ENCODE results near the gene KLK6. TPM values are rescaled to one million over a fixed set of nuclear protein-coding genes. Genes with fewer than 3 reads are reported as not detected.
"Not testable (repeated sequence)": the region's sequence is repeated elsewhere in the genome, so short reads cannot be mapped to it uniquely, and the experiment has no call there.

The KLK6 gene
- total RNA-seq, 1 experiment from 2014 or later: 0.74 TPM

DNA sequence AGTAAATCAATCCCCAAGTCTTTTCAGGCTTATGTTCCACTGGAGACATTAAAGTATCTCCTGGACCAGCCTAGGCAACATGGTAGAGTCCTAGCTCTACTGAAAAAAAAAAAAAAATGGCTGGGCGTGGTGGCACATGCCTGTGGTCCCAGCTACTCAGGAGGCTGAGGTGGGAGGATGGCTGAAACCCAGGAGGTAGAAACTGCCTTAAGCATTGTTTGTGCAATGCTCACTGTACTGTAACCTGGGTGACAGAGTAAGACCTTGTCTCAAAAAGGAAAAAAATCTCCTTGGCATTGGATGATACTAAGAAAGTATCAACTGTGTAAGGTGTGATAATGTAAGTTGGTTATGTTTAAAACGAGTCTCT, 23.3 kb upstream of the KLK6 start:
- DNase-seq (ENCODE audit: low read depth): no peak

- not testable (repeated sequence) for DNase-seq (ENCODE audit: low read depth)
These were observed 15.0 kb upstream of the KLK6 start for GRCh38 chr19:50984416-50984815.

DNA sequence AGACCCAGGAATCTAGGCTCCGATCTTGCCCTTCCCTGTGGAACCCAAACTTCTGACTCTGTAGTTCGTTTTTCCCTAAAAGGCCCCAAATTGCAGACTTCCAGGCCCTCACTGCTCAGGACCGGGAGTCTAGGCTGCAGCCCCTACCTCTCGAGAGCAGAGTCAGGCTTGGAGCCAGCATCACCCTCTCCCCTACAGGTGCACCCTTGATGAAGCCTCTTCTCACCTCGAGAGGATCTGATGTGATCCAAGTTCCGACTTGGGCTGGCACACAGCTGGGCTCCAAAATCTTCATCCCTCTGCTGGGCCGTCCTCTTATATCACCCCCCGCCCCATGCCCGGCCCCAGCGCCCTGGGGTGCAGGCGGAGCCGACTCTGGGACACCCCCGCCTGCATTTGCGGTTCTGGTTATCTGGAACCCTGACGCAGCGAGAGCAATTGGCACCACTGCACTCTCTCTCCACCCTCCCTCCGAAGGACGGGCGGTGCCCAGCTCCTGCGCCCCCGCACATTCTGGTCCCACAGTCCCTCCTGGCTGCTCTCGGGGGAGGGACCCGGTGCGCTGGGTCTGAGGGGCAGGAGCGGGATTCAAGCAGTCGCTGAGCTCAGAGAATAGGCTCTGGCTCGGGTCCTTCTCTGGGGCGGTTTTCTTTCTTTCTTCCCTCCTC, 14.4 kb upstream of the KLK6 start, which contains the start of gene KLK7:
Gene KLK7 (minus strand): TSS at position 293 of the 668 bp plus-strand sequence. CDS start 1,518 bp downstream, outside the sequence.
- no peak for DNase-seq (ENCODE audit: low read depth)

- no peak for DNase-seq (ENCODE audit: low read depth)
These were observed 12.8 kb upstream of the KLK6 start for GRCh38 chr19:50982186-50982585.

DNA sequence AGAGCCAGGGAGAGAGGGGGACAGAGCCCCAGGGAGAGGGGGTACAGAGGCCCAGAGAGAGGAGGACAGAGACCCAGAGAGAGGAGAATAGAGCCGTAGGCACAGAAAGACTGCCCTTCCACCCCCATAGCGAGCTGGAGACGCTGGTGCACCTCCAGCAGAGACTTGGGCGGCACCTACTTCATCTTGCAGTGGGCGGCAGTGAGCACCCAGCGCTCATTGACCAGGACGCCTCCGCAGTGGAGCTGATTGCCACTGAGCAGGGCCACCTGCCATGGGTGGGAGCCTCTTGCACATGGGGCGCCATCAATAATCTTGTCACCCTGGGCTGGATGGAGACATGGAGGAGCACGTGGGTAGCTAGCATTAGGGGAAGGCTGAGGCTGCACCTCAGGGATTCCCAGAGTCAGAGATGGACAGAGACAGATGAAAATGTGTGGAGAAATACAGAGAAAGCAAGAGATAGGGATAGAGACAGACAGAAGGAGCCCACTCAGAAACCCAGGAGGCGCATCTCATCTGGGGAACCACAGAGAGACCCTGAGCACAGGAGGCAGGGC, 12.3 kb upstream of the KLK6 start:
- DNase-seq (ENCODE audit: low read depth): no peak

- no peak for DNase-seq (ENCODE audit: low read depth)
These were observed 10.8 kb upstream of the KLK6 start for GRCh38 chr19:50980208-50980607.

- DNase-seq (ENCODE audit: low read depth): no peak
These were observed 10.4 kb upstream of the KLK6 start for GRCh38 chr19:50979758-50980157.

DNA sequence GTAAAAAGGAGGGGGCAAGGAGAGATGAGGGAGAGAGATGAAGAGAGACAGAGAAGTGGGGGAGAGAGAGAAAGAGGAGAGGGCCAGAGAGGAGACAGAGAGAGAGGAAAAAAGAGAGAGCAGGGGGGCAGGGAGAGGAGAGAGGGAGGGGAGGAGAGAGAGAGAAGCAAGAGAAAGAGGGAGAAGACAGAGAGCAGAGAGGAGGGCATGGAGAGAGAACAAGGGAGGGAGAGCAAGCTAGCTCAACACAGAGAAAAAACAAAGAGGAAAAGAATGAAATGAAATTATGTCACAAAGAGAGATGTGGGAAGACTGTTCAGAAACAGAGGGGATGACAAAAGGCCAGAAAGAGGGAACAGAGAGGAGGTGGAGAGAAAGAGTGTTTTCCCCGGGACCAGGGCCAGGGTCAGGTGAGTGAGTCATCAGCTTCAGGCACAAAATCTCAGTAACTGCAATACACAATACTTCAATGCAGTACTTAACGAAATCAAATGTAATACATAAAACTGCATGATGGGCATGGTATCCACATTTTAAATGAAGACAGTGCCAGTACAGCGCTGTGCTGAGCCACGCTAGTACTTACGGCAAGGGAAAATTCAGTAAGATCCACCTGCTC, 9.5 kb upstream of the KLK6 start:
- DNase-seq (ENCODE audit: low read depth): peak; percentile 20

DNA sequence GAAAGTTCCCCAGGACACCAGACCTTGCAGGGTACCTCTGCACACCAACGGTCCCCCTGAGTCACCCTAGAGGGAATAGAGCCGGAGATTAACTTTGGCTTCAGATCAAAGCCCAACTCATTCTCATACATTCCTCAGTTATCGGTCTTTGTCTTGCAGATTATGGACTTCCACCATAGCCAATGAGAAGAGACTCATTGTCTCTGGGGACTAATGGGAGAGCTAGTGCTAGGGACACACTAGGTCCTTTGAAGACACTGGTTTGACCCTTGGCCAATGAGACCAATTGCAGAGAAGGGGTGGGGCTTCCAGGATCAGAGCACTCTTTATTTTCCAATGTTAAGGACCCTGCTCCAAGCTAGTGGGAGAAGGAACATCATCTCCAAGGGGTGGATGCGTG, 8.2 kb upstream of the KLK6 start:
- DNase-seq (ENCODE audit: low read depth): no peak

DNA sequence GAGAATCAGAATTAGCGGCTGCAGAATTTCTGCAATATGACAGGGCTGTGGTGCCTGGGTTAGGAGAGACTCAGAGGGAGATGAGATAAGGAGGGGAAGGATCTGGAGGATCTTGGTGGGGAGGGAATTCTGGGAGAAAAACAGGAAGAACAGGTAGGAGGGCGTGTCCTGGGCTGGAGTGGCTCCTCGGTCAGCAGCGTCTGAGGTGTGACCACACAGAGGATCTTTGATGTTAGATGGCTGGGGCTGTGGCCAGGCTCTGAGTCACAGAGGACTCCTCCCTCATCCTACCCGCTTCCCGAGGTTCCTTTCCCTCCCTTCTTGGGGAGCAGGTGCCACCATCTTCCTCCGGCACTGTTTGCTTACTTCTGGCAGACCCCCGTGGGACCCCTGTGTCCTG, 6.4 kb upstream of the KLK6 start:
- DNase-seq (ENCODE audit: low read depth): peak; percentile 53

DNA sequence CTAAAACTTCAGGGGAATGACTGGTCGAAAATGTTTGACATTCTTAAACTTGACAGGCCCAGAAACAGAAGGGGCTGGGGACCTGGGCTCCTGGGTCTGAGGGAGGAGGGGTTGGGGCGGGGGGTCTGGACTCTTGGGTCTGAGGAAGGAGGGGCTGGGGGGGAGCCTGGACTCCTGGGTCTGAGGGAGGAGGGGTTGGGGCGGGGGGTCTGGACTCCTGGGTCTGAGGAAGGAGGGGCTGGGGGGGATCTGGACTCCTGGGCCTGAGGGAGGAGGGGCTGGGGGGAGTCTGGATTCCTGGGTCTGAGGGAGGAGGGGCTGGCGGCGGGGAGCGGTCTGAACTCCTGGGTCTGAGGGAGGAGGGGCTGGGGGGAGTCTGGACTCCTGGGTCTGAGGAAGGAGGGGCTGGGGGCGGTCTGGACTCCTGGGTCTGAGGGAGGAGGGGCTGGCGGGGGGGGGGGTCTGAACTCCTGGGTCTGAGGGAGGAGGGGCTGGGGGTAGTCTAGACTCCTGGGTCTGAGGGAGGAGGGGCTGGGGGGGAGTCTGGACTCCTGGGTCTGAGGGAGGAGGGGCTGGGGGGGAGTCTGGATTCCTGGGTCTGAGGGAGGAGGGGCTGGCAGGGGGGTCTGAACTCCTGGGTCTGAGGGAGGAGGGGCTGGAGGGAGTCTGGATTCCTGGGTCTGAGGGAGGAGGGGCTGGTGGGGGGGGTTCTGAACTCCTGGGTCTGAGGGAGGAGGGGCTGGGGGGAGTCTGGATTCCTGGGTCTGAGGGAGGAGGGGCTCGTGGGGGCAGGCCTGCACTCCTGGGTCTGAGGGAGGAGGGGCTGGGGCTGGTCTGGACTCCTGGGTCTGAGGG, 5.5 kb upstream of the KLK6 start:
- DNase-seq (ENCODE audit: low read depth): no peak

- DNase-seq (ENCODE audit: low read depth): no peak
These were observed 3.5 kb upstream of the KLK6 start for GRCh38 chr19:50972795-50973376.

- DNase-seq (ENCODE audit: low read depth): not testable (repeated sequence)
These were observed 419 bp upstream of the KLK6 start for GRCh38 chr19:50969810-50970209.

DNA sequence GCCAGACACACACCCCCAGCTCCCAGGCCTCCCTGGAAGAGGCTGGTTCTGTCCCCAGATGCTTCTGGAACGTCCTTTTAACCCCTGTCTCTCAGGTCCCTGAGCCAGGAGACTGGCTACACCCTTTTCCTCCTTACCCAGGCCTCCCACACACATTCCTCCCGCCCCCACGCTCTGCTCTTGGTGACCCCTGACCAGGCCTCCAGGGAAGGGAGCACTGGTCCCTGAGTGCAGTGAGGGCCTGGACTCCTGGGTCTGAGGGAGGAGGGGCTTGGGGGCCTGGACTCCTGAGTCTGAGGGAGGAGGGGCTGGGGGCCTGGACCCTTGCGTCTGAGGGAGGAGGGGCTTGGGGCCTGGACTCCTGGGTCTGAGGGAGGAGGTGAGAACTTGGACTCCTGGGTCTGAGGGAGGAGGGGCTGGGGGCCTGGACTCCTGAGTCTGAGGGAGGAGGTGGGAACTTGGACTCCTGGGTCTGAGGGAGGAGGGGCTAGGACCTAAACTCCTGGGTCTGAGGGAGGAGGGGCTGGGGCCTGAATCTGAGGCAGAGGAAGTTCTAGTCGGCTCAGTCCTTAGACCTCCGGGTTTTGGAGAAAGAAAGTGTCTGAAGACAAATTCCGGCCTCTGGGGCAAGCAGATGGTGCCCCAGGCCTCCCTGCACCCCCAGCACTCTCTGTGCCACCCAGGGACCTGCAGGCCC, 527 bp downstream of the KLK6 start:
- DNase-seq (ENCODE audit: low read depth): no peak

- no peak for DNase-seq (ENCODE audit: low read depth)
These were observed 1.3 kb downstream of the KLK6 start for GRCh38 chr19:50967929-50968715.

- no peak for DNase-seq (ENCODE audit: low read depth)
These were observed 5.1 kb downstream of the KLK6 start for GRCh38 chr19:50964266-50964665.

DNA sequence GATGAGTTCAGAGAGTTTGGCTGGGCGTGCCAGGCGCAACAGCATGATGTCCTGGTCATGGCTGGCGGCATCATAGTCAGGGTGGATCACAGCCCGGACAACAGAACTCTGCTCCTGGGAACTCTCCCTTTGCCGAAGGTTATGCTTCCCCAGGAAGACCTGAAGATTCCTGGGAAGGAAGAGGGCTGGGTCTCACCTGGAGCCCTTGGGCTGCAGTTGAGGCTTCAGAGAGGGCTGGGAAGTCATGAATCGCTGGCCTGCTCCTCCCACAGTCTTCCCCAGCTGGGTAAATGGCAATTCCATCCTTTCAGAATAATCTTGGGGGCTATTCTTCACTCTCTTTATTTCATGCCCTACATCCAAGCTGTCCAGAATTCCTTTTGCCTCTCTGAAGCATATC, 6.0 kb downstream of the KLK6 start:
- no peak for DNase-seq (ENCODE audit: low read depth)

DNA sequence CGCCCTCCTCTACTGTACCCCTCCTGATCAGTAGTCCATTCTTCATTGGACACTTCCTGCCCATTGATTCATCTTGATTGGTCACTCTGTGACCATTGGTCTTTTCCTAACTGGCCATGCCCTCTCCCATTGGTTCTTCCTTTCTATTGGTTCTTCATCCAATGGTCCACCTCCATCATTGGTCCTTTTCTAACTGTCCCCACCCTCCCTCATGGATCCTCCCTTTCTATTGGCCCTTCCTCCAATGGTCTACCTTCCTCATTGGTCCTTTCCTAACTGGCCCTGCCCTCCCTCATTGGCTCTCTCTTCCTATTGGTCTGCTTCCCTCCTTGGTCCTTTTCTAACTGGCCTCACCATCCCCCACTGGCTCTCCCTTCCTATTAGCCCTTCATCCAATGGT, 7.1 kb downstream of the KLK6 start:
- DNase-seq (ENCODE audit: low read depth): no peak

GRCh38 chr19:50959731-50960500, 9.5 kb downstream of the KLK6 start:
- peak; percentile 37 for DNase-seq (ENCODE audit: low read depth)

DNA sequence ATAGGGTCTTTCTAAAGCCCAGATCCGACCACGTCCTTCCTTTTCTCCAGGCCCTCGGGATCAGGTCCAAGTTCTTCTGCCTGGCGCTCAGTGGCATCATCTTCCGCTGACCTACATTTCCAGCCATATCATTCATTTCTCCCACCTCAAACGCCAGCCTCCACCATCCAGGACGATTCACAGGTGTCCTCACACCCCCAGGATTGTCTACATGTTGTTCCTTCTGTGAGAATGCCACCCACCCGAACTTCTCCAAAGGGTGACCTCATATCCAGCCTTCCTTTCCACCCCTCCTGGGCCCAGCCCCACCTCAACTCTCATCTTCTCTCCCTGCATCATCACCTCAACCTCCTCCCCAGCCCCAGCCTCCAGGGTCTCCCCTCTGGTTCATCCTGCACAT, 11.8 kb downstream of the KLK6 start:
- DNase-seq (ENCODE audit: low read depth): no peak
